NCI-H82 treated with DMSO at 0.1 percent for 48 hours (cell line): ENCODE data around the gene HSPA13.
"Not testable (repeated sequence)": the region's sequence is repeated elsewhere in the genome, so short reads cannot be mapped to it uniquely, and the experiment has no call there.

Experiments
- DNase-seq: peaks from one replicate; lab custom pipeline; 2025; ENCODE audit not compliant: unreplicated experiment; lab: John Stamatoyannopoulos, UW

HSPA13 gene, protein sequence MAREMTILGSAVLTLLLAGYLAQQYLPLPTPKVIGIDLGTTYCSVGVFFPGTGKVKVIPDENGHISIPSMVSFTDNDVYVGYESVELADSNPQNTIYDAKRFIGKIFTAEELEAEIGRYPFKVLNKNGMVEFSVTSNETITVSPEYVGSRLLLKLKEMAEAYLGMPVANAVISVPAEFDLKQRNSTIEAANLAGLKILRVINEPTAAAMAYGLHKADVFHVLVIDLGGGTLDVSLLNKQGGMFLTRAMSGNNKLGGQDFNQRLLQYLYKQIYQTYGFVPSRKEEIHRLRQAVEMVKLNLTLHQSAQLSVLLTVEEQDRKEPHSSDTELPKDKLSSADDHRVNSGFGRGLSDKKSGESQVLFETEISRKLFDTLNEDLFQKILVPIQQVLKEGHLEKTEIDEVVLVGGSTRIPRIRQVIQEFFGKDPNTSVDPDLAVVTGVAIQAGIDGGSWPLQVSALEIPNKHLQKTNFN

DNA sequence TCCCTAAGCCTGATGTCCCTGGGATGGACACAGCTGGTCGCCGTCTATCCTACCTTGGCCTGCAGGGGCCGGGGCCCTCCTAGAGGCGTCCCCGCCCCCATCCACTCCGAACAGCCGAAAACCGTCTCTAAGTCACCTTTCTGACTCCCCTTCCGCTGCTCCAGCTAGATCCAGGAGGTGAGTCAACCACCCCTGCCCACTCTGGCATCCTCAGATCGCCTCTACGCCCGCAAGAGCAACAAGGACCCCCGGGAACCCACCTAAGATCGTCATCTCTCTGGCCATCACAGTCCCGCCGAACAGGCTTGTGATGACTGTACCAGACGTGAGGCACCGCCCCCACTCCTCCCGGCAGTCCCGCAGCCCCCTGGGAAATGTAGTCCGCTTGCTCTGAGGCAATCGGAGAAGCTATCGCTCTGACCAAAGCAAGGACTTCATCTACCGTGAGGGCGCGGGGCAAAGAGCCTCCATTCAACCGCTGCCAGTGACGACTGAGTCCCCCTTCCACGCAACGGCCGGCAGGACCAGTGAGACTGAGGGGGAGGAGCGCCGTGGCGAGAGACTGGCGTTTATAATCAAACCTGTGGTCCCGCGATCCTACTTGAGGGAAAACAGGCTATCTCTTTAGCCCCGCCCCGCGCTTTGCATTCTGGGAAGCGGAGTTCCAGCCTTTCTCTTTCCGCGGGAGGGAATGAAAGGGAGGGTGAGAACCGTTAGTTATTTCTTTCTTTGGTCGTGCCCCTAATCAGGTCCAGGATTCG is at the start of gene HSPA13:
Gene HSPA13 (minus strand): TSS at position 312 of the 761 bp plus-strand sequence. CDS start 27 bp downstream, at position 285.
- peak; percentile 99 for DNase-seq

DNA sequence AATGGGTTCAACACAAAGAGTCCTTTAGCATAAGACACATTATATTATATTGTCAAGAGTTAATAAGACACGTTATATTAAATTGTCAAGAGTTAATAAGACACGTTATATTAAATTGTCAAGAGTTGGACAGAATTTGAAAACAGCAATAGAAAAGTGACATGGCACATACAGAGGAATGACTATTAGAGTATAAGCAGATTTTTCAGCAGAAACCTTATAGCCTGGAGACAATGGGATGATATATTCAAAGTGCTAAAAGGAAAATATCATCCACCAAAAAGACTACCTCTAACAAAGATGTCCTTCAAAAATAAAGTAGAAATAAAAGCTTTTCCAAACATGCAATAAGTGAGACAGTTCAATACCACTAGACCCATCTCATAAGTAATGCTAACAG is 36.0 kb upstream of the HSPA13 start:
- DNase-seq: no peak

DNA sequence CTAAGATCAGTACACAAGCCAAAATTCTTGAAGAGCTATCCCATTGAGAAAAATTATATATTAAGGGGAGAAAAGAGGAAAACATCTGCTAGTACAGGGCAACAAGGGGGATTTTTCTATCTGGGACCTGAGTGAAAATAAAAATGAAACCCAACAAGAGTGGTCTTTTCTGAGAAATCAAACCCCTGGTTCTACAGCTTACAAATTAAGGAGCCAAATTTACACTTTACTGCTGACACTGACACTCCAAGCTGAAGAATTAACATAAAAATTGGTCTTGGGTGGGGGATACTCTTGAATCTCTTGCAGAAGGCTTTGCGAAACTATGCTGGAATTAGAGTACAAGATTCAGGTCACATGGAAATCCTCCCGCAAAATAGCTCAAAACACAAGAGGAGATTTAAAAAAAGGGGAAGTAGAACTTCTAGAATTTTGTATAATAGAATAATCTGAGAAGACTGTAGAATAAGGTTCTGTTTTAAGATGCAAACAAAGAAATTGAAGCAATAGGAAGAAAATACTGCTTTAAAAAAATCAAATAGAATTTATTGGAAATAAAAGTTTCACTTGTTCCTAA is 32.1 kb upstream of the HSPA13 start:
- DNase-seq: no peak

DNA sequence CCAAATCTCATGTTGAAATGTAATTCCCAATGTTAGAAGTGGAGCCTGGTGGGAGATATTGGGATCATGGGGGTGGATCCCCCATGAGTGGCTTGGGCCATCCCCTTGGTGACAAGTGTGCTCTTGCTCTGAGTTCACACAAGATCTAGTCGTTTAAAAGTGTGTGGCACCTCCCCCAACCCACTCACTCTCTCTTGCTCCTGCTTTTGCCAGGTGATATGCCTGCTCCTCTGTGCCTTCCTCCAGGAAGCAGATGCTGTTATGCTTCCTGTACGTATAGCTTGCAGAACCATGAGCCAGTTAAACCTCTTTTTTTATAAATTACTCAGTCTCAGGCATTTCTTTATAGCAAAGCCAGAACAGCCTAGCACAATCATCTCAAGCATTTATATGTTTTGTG is 23.0 kb upstream of the HSPA13 start:
- DNase-seq: no peak

DNA sequence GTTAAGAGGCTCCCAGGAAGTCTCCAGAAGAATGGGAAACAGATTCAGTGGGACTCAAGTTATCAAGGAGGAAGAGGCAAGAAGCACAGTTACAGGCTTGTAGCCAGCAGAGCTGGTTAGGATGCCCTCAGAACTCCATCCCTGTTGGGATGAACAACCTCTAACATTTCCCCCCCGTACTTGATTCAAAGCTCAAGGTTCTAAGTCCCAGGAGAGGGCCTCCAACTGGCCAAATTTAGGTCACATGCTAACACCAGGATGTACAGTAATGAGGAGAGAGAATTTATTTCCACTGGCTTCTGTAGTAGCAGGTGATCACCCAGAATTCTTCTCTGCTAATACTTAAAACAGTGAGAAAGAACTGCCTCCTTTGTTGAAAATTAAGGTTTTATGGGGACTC is 22.3 kb upstream of the HSPA13 start:
- DNase-seq: no peak

DNA sequence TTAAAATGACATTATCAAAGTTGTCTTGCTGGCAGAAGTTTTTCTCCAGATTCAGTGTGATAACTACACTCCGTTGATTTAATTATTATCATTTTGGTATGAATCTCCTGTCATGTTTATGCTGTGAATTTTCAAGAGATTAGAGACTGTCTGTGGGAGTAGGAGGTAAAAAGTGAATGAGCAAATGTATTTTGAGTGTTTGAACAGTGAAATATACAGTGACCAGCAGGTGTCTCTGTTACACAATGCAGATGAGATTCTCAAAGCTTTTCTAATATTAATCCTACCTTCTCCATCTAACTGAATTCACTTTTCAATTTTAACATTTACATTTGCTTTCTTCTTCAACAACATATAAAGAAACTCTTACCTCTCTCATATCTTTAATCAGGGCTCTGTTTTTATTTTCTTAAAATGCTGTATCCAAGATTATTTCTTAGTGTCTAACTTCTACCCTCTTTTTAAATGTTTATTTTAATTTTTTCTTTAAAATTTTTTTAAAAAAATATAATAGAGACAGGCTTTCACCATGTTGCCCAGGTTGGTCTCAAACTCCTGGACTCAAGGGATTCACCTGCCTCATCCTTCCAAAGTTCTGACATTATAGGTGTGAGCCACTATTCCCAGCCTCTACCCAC is 20.9 kb upstream of the HSPA13 start:
- DNase-seq: peak; percentile 5

DNA sequence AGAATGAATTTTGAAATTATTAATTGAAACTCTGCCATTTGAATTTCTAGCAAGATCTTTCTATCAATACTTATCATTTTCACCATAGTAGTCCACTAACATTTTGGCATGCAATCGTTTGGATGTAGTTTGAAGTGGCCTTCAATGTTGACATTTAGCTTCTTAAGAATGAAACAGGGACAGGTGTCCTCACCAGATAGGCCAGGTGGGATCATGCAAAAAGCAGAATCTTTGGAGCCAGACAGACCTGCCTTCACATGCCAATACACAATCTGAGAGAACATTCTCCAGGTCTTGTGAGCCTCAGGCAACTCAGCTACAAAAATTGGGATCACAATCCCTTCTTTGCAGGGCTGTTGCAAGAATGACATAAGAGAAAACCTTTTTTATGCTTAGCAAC is 18.3 kb upstream of the HSPA13 start:
- no peak for DNase-seq

DNA sequence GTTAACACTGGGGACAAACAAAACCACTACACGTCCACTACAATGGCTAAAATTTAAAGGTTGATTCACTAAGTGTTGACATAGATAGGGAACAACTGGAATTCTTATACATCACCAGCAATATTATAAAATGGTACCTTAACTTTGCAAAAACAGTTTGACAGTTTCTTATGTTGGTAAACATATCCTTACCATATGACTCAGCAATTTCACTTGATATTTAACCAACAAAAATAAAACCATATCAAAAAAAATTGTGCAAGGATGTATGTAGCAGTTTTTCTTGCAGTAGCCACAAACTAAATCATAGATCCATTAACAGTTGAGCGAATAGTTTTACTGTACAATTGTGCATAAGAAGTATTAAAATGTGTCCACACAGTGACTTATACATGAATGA is 5.3 kb upstream of the HSPA13 start:
- DNase-seq: no peak

DNA sequence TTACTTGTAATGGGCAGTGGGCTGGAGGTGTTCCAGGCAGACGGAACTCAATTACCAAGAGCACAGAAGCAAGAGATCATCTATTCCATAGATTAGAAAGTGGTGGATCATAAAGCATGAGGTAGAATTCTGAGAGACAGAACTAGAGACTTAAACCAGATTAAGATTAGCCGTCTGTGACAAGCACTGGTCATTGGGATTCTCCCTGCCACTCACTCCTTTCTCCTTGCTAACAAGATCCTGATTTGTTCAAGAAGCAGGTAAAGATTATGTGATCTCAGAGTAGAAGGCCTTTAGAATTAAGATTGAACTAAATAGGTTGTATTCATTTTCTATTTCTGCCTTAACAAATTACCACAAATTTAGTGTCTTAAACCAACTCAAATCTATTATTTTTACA is 1.5 kb upstream of the HSPA13 start:
- DNase-seq: peak; percentile 86

DNA sequence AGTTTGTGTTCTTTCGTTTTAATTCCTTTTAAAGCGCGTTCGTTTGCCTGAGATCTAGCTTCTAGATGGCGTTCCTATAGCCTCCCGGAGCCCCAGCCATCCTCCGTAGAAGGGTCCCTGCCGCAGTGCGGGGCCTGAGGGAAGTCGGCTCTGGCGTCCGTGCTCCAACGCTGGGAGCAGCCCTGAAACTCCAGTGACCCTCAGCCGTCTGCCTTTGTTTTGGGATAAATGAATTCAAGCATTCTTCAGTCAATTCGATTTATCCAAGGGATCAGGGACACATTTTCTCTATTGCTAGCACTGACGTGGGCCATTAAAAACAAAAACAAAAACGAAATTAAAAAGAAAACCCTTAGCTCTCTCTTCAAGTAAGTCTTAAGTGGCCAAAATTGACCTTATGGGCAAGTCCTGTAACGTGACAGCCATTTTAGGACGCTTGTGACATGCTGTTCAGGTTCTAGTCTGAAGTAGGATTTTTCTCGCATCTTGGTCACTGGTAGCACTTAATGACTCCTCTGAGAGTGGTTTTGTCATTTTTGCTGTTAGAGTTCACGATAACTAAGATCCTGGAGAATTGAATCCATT is 742 bp upstream of the HSPA13 start:
- DNase-seq: peak; percentile 85

DNA sequence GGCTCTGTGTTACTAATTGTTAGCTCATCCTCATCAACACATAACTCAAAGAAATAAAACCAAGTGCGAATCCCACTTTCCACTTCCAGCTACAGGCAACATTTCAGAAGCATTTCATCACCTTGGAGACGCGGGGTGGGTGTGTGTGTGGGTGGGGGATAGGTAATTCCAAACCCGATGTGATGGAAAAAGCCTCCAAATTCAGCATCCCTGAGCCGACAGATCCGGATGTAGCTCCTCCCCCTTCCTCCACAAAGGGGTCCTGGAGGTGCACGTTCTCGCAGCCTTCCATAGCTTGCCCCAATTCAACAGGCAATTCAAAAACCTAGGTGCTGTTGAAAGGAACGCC is 486 bp downstream of the HSPA13 start:
- no peak for DNase-seq

DNA sequence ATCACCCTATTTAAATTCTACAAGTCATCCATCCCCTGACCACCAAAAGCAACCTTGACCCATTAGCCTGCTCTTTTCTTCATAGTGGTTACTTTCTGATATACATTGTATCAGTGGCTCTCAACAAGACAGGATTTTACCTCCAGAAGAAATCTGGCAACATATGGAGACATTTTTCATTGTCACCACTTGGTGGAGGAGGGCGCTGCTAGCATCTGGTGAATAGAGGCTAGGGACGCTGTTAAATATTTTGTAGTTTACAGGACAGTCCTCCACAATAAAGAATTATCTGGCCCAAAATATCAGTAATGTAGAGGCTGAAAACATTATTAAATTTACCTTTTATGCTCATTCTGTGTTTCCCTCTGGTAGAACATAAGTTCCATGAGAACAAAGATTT is 6.1 kb downstream of the HSPA13 start:
- DNase-seq: no peak

DNA sequence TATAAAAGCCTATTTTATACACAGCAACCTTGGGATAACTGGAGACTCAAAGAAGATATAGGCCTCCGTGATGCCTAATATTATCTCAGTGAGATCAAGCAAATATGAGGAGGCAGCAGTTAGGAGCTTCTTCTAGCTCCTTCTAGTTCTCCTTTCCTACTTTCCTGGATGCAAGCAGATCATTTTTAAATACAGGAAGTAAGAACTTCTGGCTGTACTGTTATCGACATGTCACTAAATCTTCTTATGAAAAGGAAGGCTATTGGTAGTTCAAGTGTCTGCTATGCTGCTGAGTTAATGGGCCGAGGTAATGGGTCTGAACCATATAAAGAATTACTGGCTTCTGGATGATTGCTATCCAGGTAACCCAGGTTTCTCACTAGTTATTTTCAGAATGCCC is 15.9 kb downstream of the HSPA13 start:
- no peak for DNase-seq

DNA sequence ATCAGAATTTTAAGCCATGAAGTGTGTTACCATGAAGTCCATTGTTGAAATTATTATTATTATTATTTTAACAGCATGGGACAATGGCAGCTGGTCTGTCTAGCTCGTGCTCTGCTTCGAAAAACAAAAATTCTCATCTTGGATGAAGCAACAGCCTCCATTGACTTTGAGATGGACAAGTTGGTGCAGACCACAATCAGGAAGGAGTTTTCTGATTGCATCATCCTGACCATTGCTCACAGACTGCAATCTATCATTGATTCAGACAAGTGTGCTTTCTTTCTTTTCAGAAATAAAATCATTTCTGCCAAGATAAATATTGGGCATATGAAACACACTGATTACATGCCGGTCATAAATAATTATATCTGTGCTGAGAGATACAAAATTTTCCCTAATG is 21.0 kb downstream of the HSPA13 start:
- DNase-seq: no peak

DNA sequence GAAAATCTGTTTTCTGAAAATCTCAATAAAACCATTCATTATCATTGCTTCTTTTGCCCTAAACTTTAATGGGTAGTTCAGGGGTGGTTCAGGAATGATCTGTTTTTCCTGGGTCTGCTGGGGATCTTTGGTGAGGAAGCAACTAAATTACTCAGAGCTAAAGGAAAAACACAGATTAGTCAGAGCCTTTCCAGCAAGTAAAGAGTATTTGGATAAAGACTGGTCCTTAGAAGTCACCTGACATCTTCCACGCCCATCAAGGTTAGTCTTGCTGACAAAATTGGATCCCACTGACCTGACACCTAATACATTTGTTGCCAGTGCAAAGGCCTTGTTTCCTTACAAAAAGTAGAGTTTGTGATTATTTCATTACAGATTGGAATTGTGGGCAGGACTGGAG is 24.2 kb downstream of the HSPA13 start:
- no peak for DNase-seq

DNA sequence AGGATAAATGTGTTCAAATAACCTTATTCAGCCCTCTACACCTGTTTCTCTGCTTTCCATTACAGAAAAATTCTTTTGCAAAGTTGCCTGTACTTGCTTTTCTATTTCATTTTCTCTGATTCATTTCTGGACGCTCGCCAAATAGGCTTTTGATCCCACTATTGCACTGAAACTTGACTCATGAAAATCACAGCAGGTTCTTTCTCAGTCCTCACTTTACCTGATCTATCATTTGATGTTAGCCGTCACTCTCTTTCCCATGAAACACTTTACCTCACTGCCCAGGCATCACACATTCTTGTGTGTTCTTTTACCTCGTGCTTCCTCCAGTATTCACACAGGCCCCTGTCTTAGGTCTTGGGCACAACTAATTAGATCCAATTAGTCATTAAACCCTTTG is 26.2 kb downstream of the HSPA13 start:
- DNase-seq: no peak

DNA sequence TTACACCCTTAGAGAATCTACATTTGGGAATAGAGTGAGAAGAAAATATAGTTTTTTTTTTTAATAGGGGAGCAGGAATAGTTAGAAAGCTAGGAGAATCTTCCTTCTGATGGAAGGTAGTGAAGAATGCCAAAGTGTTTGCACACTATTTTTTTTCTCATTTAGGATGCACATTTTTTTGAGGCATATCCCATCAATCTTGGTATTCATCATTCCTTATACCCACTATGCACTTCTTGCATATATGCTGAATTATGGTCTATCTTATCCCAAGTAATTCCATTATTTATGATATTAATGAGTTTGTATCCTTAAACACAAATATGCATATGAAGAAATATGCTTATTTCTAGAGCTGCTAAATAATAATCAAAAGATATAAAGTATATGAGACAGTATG is 28.4 kb downstream of the HSPA13 start:
- no peak for DNase-seq

DNA sequence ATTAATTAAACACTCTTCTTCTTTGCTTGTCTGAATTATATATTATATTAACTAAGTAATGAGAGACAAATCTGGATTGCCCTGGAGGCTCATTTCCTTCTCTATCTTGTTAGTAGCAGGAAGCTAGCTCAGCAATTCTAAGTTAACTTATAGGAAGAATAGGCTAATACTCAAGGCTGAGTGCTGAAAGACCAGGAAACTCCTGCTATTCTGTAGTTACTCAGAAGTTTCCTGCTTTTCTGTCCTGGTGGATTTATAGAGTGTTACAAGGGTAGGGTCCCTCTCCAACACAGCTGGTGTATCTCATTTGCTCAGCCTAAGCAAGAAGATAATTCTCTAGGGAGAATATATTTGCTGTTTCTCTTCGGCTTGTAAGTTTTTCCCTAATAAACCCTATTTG is 29.2 kb downstream of the HSPA13 start:
- no peak for DNase-seq

DNA sequence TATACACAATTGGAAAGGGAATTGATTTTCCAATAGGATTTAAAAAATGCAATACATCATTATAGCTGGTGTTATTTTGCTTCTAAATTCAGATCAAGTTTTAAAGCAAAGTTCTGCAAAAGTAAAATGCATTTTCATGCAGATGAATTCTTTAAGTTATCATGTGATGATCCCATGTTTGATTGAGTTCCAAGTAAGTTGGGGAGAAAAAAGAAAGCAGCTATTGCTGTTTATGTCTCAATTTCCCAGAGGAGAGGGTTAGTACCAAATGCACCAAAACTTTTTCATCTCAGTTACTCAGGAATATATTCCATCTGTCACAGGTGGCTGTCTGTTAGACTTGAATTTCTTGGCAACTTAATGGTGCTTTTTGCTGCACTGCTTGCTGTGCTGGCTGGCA is 29.7 kb downstream of the HSPA13 start:
- no peak for DNase-seq

DNA sequence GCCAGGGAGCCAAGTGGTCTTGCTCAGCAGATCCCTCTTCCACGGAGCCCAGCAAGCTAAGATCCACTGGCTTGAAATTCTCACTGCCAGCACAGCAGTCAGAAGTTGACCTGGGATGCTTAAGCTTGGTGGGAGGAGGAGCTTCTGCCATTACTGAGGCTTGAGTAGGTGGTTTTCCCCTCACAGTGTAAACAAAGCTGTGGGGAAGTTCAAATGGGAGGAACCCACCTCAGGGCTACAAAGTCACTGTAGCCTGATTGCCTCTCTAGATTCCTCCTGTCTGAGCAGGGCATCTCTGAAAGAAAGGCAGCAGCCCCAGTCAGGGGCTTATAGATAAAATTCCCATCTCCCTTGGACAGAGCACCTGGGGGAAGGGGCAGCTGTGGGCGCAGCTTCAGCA is 55.6 kb downstream of the HSPA13 start:
- DNase-seq: not testable (repeated sequence)

DNA sequence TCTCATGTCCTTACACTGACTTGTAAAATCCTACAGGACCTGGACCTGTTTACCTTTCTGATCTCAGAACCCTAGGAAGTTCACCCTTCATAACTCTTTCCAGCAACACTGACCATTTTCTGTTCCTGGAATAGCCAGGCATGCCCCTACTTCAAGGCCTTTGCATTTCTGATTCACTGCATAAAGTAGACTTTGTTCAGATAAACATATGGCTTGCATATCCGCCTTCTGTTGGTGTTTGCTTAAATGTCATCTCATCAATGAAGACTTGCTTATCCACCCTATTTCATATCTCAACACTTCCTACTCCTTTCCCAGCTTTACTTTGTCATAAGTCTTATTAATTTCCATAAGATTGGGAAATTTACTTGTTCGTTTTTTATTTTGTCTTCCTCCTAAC is 57.4 kb downstream of the HSPA13 start:
- no peak for DNase-seq
